Tongue (tissue), 2 donors: Measurements from ENCODE around the gene ACADSB. TPM values are rescaled to one million over a fixed set of nuclear protein-coding genes. Genes with fewer than 3 reads are reported as not detected.

Experiments
- DNase-seq: peaks from one replicate; pipeline ENCODE4 v3.0.0-alpha.2; 2015
- total RNA-seq: library from RNA; depleted of rRNA; stranded (reverse); fragments of >200 nt; gene quantifications from one replicate; pipeline ENCODE4 v1.2.3, GENCODE V29; 2014

ACADSB gene
- total RNA-seq, 1 donor from 2014 or later, result 24.7 TPM

GRCh38 chr10:123004298-123004697 lies 4.5 kb upstream of the ACADSB start:
- no peak for DNase-seq

- DNase-seq, result peak; percentile 59
Measured at GRCh38 chr10:123007558-123008354, 1.1 kb upstream of the ACADSB start.

GRCh38 chr10:123009105-123009820 lies 457 bp downstream of the ACADSB start:
- no peak for DNase-seq

- peak; percentile 24 for DNase-seq
Measured at GRCh38 chr10:123011987-123012386, 3.2 kb downstream of the ACADSB start.

GRCh38 chr10:123013456-123014419 lies 4.9 kb downstream of the ACADSB start:
- DNase-seq, result no peak

- DNase-seq, result no peak
Measured at GRCh38 chr10:123014772-123015171, 6.0 kb downstream of the ACADSB start.

- DNase-seq, result no peak
Measured at GRCh38 chr10:123016228-123016627, 7.4 kb downstream of the ACADSB start.

GRCh38 chr10:123017421-123018165 lies 8.8 kb downstream of the ACADSB start:
- peak; percentile 16 for DNase-seq

- DNase-seq, result no peak
Measured at GRCh38 chr10:123018531-123018930, 9.7 kb downstream of the ACADSB start.

- no peak for DNase-seq
Measured at GRCh38 chr10:123019264-123019663, 10.5 kb downstream of the ACADSB start.

GRCh38 chr10:123019941-123020703 lies 11.3 kb downstream of the ACADSB start:
- no peak for DNase-seq

- DNase-seq, result peak; percentile 22
Measured at GRCh38 chr10:123021517-123021916, 12.7 kb downstream of the ACADSB start.

GRCh38 chr10:123024540-123024939 lies 15.7 kb downstream of the ACADSB start:
- no peak for DNase-seq

GRCh38 chr10:123026302-123026701 lies 17.5 kb downstream of the ACADSB start:
- no peak for DNase-seq

GRCh38 chr10:123027861-123028260 lies 19.1 kb downstream of the ACADSB start:
- DNase-seq, result no peak

- DNase-seq, result no peak
Measured at GRCh38 chr10:123031124-123031523, 22.3 kb downstream of the ACADSB start.

- DNase-seq, result no peak
Measured at GRCh38 chr10:123034332-123034731, 25.5 kb downstream of the ACADSB start.

GRCh38 chr10:123035467-123036086 lies 26.8 kb downstream of the ACADSB start:
- no peak for DNase-seq

- peak; percentile 38 for DNase-seq
Measured at GRCh38 chr10:123038782-123039631, 30.2 kb downstream of the ACADSB start.

- DNase-seq, result no peak
Measured at GRCh38 chr10:123039632-123039930, 30.8 kb downstream of the ACADSB start.
